ENCODE data around the gene BBS9. TPM values are rescaled to one million over a fixed set of nuclear protein-coding genes. Genes with fewer than 3 reads are reported as not detected.

Gene BBS9
- total RNA-seq, 3 donors from 2014 or later, result 8.2 to 23.5 (median 15.8) TPM

GRCh38 chr7:33278095-33278494 is 148.7 kb downstream of the BBS9 start:
- Histone ChIP-seq H3K9me3 (peaks cover 20% of the 10 kb centered on the region), H3K4me1 (ENCODE audit: low read depth) (no peaks in the 10 kb centered on the region), H3K36me3 (ENCODE audit: low read depth) (no peaks in the 10 kb centered on the region), H3K4me3 (no peak overlapping the region)
- DNase-seq (no peak), ATAC-seq (no peak)
- intact Hi-C loops (cut with DNase I, micrococcal nuclease), result no loop called here
- TF ChIP-seq CTCF (IDR thresholded peaks at IDR 0.05), result no peak

- TF ChIP-seq CTCF (IDR thresholded peaks at IDR 0.05), result no peak
- Histone ChIP-seq H3K4me1 (ENCODE audit: low read depth) (no peaks in the 10 kb centered on the region), H3K9me3 (peaks cover 7% of the 10 kb centered on the region), H3K4me3 (no peak overlapping the region), H3K36me3 (ENCODE audit: low read depth) (no peaks in the 10 kb centered on the region)
- no peak for ATAC-seq
- intact Hi-C loops (cut with DNase I, micrococcal nuclease), result no loop called here
- no peak for DNase-seq
Observed at GRCh38 chr7:33286501-33286900, 157.1 kb downstream of the BBS9 start.

- Histone ChIP-seq H3K4me3 (no peak overlapping the region), H3K4me1 (ENCODE audit: low read depth) (no peaks in the 10 kb centered on the region), H3K36me3 (ENCODE audit: low read depth) (no peaks in the 10 kb centered on the region), H3K9me3 (peaks cover 7% of the 10 kb centered on the region)
- no peak for TF ChIP-seq CTCF (IDR thresholded peaks at IDR 0.05)
- DNase-seq (no peak), ATAC-seq (no peak)
- intact Hi-C loops (cut with DNase I, micrococcal nuclease), result no loop called here
Observed at GRCh38 chr7:33287738-33288137, 158.4 kb downstream of the BBS9 start.

- DNase-seq (no peak), ATAC-seq (no peak)
- Histone ChIP-seq H3K4me3 (no peak overlapping the region), H3K4me1 (ENCODE audit: low read depth) (no peaks in the 10 kb centered on the region), H3K36me3 (ENCODE audit: low read depth) (no peaks in the 10 kb centered on the region), H3K9me3 (peaks cover 30% of the 10 kb centered on the region)
- intact Hi-C loops (cut with DNase I, micrococcal nuclease), result no loop called here
- TF ChIP-seq CTCF (IDR thresholded peaks at IDR 0.05), result no peak
Observed at GRCh38 chr7:33298848-33299247, 169.5 kb downstream of the BBS9 start.

GRCh38 chr7:33299425-33299824 is 170.1 kb downstream of the BBS9 start:
- intact Hi-C loops (cut with DNase I, micrococcal nuclease), result no loop called here
- no peak overlapping the region for H3K4me3 ChIP-seq
- no peak for TF ChIP-seq CTCF (IDR thresholded peaks at IDR 0.05)
- H3K36me3 ChIP-seq (ENCODE audit: low read depth), result no peaks in the 10 kb centered on the region
- no peak for DNase-seq
- no peak for ATAC-seq
- peaks cover 30% of the 10 kb centered on the region for H3K9me3 ChIP-seq
- no peaks in the 10 kb centered on the region for H3K4me1 ChIP-seq (ENCODE audit: low read depth)

GRCh38 chr7:33300131-33300530 is 170.8 kb downstream of the BBS9 start:
- Histone ChIP-seq H3K36me3 (ENCODE audit: low read depth) (no peaks in the 10 kb centered on the region), H3K9me3 (peaks cover 30% of the 10 kb centered on the region), H3K4me1 (ENCODE audit: low read depth) (no peaks in the 10 kb centered on the region), H3K4me3 (no peak overlapping the region)
- TF ChIP-seq CTCF (IDR thresholded peaks at IDR 0.05), result no peak
- ATAC-seq, result no peak
- intact Hi-C loops (cut with DNase I, micrococcal nuclease), result no loop called here
- DNase-seq, result no peak
